GDM1 (cell line): ENCODE measurements around the gene CNTNAP4.

Experiments
- DNase-seq: peaks from one replicate; lab custom pipeline; 2025; lab: John Stamatoyannopoulos, UW

CNTNAP4 gene

DNA sequence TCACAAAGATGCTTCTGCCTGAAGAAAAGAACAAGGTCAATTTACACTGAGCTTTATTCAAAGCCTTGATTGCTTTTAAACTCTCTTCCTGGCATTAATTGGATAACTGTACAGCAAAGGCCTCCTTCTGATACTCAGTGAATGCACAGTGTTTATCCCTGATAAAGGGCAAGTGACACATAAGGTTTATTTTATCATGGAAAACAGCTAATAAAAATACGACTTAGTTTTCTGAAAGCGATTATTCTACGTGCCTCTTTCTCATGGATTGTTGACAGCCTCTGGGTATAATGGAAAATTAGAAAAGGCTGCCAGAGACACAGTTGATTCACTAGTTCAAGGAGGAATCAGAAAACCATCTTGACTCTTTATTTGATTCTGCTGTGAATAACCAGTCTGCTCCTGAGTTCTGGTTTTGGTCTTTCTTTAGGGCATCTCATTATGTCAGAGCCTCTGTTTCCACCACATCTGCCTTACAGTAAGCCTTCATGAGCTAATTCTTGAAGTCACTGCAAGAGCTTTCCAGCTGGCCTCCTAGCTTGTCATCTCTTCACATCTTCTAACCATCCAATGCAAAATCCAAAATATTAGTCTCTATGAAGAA is 212.9 kb downstream of the CNTNAP4 start:
- no peak for DNase-seq

DNA sequence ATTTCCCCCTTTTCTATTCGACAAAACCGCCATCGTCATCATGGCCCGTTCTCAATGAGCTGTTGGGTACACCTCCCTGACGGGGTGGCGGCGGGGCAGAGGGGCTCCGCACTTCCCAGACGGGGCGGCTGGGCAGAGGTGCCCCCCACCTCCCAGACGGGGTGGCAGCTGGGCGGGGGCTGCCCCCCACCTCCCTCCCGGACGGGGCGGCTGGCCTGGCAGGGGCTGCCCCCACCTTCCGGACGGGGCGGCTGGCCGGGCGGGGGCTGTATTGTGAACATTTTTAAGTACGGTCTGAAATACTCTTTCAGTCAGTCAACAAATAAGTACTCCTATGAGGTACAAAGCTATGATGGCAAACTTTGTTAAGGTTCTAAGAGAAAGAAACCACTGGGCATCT is 222.8 kb downstream of the CNTNAP4 start:
- no peak for DNase-seq

DNA sequence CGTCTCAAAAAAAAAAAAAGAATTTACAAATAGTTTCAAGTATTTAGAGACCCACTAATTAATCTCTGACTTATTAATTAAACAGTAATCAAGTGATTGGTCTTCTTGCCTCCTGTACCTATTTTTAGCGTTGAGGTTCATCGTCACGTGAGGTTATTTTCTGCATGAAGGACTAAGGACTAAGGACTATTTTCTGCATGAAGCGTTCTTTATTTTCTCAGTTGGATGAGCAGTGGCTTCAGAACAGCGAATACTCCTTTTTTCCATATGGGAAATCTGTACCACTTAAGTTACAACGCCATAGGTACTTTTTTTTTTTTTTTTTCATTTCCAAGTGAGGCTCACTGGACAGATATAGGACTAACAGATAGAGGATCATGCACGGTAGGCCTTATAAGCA is 224.9 kb downstream of the CNTNAP4 start:
- no peak for DNase-seq

DNA sequence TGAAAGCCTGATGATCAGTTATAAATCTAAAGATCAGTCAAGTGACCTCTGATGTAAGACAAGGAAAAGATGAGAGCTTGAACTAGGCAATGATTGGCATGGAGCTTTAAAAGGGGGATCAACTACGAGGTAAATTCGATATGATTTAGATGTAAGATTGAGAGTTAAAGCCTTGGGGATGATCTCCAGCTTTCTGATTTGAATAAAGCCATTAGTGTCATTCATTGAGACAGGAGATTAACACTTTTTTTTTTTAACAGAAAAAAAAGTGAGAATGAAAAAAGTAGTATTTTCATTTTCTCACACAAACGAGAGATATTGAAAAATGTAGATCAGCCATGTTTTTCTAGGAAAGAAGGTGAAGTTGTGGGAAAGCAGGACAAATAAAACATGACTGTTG is 225.4 kb downstream of the CNTNAP4 start:
- DNase-seq: no peak

DNA sequence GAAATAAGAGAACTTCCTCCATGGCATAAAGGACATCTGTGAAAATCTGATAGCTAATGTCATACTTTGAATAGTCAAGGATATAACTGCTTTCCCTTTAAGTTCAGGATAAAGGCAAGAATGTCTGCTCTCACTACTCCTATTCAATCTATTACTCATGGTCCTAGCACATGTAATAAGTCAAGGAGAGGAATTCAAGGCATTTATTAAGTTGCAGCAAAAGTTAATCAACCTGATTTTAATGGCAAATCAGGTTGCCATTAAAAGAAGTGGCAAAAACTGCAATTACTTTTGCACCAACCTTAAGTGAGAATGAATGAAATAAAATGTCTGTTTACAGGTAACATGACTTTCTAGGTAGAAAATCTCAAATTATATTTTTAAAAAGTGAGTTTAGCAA is 225.9 kb downstream of the CNTNAP4 start:
- DNase-seq: no peak

DNA sequence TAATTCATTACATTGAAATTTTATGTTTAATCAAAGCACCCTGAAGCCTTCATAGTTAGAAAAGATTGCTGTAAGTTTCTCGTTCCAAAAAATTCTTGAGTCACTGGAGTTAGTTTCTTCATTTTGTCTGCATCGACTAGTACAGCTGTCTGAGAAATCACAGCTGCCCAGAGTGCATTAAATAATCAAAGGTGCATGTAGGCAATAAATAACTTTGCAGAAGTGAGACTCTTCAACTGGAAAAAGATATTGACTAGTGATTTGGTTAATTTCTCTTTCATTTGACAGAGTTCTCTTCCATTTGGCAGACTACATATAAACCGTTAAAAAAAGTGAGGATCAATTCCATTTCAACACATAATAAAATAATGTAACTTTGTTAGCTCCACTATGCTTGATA is 234.0 kb downstream of the CNTNAP4 start:
- DNase-seq: no peak

DNA sequence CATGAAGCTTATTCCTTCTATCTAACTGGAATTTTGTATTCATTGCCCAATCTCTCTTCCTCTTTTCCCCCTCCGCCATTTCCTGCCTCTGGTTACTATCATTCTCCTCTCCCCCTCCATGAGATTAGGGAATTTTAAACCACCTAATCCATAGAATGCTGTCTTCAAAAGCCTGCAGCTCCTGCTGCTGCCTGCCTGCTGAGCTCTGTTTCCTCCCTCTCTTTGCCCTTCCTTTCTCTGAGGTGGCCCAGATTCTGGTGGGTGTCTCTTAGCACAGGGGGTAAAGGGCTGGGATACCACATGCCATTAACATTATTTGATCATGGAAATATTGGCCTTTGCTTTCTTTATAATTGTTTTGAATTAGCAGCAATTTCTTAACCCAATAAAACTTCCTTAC is 241.6 kb downstream of the CNTNAP4 start:
- DNase-seq: no peak

DNA sequence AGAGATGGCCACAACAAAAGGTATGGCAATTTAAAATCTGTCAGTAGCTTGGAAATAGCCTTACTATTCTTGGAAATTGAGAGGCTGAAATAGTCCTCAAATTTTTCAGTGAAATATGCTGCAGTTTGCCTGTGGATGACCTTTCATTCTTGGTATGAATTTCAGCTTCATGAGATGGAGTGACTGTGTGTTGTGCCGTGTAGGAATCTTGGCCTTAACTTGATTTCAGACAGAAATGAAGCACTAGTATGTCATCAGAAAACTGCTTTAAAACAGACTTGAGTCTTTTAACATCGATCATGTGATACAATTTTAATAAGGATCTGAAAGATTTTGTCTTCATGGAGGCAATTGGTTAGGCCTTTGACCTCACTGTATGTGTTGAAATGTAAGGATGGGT is 247.2 kb downstream of the CNTNAP4 start:
- no peak for DNase-seq

DNA sequence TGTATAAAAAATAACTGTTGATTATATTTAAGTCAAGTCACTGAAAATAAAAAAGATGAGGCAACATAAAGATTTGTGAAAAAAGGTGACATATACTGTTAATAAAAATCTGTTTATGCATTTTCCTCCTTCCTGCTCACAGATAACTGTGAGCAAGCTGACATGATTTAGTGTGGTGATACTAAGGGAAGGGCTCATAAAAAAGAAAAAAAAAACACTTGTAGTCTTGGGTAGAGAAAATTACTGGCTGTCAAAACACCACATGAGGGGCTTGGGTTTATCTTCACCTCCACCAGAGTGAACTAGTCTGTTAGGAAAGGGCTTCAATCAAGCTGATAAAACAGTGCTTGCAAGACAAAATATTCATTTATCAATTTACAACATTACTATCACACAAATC is 247.6 kb downstream of the CNTNAP4 start:
- no peak for DNase-seq

DNA sequence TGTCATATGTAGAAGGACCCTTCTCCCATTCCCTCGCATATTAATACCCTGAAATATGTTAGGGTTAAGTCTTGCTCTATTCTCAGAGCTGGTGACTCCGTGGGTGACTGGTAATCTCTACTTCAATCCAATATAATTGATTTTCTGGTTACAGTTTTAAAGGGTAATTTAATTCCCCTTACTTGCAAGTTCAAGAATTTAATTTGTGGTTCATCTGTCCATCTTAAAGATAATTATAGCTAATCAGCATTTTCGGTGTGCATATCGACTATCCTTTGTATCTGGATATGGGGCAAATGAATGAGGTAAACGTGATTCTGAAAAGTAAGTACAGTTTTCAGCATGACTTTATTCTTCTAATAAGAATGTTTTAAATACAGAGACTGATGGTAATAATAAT is 250.0 kb downstream of the CNTNAP4 start:
- DNase-seq: no peak

DNA sequence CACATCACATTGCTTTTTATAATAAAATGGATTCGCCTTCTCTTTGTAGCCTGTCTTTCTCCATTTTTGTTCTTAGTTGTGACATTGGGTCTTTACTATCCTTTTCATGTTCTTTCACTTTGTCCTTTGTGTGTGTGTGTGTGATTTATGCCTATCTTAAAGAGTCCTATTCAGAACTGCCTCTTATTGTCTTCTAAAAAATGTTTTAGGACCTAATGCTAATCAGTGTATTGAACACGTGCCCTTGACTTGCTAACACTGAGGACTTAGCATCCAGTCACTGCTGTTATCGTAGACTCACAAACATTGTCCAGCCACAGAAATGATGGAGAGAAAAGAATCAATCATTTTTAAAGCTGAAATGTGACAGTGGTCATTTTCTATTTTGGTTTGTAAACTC is 251.9 kb downstream of the CNTNAP4 start:
- DNase-seq: no peak

DNA sequence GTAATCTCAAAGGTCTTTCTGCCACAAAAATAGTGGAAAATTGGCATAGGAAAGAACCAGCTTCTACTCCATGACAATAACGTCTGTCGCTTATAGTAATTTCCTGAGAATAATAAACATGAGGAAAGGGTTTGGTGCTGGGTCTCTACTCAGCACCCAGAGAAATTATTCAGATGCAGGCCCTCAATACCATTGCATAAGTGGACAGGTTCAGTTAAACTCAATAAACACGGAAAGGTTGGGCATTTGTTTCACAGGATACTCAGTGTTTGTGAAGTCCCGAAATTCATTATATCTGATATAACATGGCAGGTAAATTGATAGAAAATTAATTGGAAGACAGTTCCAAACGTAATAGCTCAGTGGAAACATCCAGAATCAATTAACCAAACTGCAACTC is 254.0 kb downstream of the CNTNAP4 start:
- no peak for DNase-seq

DNA sequence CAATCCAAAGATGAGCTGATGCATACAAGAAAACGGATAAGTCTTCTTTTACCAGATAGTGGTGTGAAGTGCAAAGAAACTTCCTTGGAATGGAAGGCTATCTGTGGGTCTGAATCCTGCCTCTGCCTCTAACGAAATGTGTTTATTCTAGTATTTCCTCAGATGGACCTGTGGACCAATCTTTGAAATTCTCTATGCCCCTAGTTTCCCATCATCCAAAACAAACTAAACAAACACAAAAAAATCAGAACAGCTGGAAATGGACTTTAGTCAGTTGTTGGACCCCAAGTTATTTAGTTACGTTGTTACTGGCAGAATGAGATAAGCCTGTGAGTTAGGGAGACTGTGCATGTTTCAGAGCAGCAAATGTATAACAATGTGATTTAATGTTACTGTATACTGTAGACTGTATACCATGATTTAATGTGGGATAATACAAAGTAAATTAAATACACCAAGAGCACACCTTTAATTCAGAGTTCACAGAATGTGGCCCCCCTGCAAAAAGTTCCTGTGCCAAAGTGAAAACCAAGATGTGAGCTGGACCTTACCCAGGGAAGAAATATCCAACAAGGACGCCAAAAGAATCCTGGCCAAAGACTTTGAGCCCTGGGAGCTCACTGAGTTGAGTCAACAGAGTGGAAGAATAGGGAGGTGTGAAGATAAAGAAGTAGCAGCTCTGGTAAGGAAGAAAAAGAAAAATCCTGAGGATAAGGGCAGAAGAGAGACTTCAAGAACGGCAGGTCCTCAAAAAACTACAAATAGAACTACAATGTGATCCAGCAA is 255.2 kb downstream of the CNTNAP4 start:
- DNase-seq: no peak

DNA sequence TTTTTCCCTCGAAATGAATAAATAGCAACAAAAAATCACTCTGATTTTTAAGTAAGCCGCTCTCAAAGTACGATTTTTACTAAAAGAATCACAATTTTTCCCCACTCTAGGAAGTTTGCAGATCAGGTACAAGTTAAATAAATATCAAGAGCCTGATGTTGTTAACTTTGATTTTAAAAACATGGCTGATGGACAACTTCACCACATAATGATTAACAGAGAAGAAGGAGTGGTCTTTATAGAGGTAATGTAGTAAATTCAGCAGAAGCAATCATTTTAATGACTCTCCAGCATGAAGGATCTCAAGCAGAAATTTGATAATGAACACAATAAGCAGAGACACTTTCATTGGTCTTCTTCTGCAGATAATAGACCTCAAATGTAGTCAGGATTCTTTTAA is 262.4 kb downstream of the CNTNAP4 start:
- DNase-seq: no peak

DNA sequence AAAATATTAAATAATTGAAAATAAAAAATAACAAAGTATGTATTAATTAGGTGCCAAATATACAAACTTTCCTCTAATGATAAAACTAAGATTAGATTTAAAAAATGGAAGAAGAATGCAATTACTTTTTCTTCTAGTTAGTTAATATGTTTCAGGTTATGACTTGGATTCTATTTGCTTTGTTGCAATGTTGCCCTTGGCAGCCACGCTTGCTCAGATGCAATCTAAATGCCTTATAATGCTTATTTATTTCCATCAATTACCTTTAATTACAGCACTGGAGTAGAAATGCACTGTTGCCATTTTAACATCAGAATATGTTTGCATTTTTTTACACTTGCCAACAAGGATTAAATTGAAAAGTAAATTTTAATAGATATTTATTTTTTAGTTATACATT is 263.9 kb downstream of the CNTNAP4 start:
- DNase-seq: no peak

DNA sequence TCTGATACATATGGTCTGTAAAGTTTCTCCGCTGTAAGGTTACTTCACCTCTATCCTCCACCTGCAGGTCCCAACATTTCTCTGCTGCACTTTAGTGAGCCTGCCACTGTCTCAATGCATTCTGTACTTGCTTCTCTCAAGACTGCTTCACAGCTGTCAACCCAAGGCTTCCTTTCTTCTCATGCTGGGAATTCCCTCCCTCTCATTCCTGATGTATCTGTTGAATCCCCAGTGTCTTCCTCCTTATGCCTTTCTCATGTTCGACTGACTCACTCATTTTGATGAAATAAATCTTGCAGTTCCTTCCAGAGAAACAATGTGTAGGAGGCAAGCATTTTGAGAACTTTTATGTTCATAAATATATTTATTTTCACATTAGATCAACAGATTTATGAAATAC is 288.3 kb downstream of the CNTNAP4 start:
- no peak for DNase-seq

DNA sequence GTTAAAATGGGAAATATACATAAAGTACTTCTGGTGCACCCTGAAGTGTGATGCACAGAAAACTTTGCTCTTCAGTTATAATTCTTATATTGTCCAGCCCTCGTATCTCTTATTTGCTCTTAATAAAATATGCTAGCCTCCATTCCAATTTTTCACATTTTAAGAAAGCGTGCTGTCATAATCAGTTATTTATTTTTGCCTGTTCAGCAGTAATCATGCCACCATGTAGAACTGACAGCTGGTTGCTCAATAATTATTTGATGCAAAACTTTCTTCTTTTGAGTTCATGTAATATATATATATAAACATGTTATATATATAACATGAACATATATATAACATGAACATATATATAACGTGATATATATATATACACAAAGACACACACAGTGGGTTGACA is 294.6 kb downstream of the CNTNAP4 start:
- DNase-seq: no peak

DNA sequence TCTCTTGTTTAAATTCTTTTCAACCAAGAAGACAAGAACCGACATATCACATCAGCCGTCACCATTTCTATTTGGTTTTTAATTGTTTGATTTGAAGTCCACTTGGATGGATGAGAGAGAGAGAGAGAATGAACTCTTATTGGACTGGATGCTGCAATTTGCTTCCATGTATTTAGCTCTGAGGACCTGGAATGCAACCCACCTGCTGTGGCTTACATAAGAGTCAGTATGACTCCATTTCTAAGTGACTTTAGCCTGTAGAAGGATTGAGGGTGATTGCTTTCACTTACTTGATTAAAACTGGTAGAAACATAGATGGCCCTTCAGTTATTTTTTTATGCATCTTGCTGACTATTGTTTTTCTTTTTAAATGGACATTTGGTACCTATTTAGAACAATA is 296.1 kb downstream of the CNTNAP4 start:
- DNase-seq: no peak

DNA sequence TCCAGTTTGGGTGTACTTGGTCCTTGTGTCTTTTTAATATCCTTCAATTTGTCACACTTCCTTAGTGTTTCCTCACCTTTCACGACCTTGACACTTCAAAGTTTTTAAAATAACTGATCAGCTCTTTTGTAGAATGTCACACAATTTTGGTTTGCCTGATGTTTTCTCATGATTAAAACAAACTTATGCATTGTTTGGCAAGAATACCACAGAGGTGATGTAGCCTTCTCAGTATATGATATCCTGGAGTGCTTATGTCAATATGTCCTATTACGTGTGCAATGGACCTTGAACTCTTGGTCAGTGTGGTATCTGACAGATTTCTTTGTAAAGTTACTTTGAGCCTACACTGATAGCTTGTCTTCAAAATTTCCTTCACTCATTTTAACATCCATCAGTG is 297.4 kb downstream of the CNTNAP4 start:
- DNase-seq: no peak

DNA sequence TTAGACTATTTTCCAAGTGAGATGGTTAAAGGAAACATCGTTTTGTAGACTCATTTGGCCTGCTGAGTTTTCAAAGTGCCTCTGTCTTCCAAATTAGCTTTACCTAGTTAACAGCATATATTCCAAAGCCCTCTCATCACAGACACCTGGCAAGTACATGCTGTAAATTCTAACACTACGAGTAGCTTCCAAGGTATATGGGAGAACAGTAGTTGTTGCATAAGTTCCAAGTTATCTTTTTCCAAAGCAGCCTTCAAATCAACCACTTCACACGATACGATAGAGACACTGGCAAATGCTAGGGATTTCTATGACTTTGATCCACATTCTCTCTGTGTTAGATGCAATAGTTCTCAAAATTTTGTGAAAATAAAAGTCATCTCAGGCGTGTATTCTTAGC is 299.3 kb downstream of the CNTNAP4 start:
- no peak for DNase-seq

DNA sequence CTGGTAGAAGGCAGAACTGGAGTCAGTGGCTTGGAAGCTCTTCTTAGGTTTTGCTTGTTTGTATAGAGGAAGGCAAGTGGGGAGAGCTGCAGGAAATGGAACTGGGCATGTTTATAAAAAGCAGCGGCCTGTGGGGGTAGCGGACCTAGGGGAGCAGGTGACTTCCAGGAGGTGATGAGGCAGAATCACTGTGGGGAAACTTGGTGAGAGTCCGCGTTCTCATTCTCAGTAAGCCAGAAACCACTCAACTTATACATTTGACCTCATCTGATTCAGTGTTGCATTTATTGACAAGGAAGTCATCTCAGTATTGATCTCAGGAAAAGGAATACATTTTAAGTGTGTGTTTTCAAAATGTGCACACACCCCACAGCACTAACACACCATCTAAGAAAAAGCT is 299.8 kb downstream of the CNTNAP4 start:
- no peak for DNase-seq

DNA sequence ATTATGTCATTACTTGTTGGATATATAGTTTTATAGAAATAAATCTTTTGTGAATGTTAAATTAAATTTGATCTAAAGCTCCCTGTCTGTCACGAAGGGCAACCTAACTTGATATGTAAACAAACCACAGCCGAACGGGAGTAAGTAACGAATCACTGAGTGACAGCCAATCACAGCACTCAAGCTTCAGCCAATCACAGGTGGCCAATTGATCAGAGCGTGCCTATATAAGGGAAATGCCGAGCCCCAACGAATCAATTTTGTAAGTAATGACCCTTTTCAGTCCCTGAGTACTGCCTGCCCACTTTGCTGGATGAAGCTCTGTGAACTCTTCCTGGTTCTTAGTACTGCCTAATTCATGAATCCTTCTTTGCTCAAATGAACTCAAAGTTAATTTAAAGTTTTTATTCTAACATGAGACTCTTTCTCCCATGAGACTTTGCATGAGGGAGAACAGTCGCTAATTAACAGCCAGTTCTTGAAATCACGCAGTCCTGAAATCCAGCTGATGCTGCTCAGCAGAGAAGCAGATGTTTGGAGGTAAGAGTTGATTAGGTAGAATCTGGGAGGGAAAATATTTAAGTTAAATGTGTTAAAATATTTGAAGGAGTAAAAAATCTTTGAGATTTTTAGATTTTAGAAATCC is 302.2 kb downstream of the CNTNAP4 start:
- DNase-seq: no peak

DNA sequence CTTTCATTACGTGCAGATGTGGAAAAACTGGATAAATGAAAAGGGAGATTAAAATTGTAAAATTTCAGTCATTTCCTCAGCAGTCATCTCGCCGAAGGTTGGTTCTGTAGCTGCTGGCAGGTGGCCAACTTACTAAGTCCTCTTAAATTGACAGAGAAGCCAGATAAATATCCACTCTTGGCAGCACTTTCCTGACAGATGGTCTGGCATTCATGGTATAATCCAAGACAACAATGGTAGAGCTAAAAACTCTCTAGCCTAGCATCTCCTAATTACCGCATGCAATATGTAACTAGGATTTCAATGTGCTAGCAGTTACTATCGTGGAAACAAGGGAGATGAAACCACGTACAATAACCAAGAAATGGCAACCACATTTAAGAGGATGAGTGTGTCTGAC is 306.3 kb downstream of the CNTNAP4 start:
- DNase-seq: no peak

DNA sequence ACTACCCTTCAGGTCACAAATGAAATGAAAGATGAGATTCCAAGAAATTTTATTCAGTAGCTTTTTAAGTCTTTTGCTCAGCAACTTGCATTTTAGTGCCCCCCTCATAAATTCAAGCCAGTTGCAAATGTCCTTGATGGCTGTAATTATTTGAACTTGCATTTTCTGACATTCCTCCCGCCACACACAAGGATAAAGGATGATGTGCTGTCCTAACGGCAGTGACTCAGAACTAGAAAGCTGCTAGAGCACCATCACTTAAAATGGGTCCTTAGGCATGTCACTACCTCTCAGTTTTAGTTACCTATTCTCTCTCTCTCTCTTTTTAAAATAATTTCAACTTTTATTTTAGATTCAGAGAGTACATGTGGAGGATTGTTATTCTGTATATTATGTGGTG is 306.7 kb downstream of the CNTNAP4 start:
- no peak for DNase-seq
